Peyer's patch (tissue), 4 donors: ENCODE data around the gene CHAF1B. TPM values are rescaled to one million over a fixed set of nuclear protein-coding genes. Genes with fewer than 3 reads are reported as not detected.

Source experiments
- DNase-seq, 3 donors: peaks; one replicate each; pipeline ENCODE4 v3.0.0-alpha.2; 2017 to 2019
- H3K27ac ChIP-seq, 4 donors: fragments of 200-600 bp; sonication (generic); one replicate each; pipeline ENCODE4 v1.5.1; 2016 to 2019
- H3K27me3 ChIP-seq, 2 donors: fragments of 200-600 bp; sonication (generic); one replicate each; pipeline ENCODE4 v1.5.1; 2019
- H3K36me3 ChIP-seq, 3 donors: fragments of 200-600 bp; sonication (generic); one replicate each; pipeline ENCODE4 v1.5.1; 2016 to 2019
- H3K4me1 ChIP-seq, 4 donors: fragments of 200-600 bp; sonication (generic); one replicate each; pipeline ENCODE4 v1.5.1; 2016 to 2019
- H3K4me3 ChIP-seq, 4 donors: fragments of 200-600 bp; sonication (generic); 1 replicate in 3 of 4; 2 replicates in 1 of 4; pipeline ENCODE4 v1.5.1; 2016 to 2019; ENCODE audit warnings: mild to moderate bottlenecking in 1 of 4
- H3K9me3 ChIP-seq, 4 donors: fragments of 200-600 bp; sonication (generic); one replicate each; pipeline ENCODE4 v1.5.1; 2016 to 2019; ENCODE audit warnings: mild to moderate bottlenecking in 1 of 4
- CTCF ChIP-seq, 6 experiments: fragments of 450-650 bp in 4 of 6; fragments of 200-600 bp in 2 of 6; sonication (generic) in 1 of 6; IDR thresholded peaks; one replicate each; pipeline ENCODE4 v1.5.1; 2017 to 2019; ENCODE audit warnings: antibody characterized with exemption in 6 of 6, mild to moderate bottlenecking in 3 of 6, moderate library complexity in 1 of 6
- POLR2A ChIP-seq, 2 donors: fragments of 450-650 bp; IDR thresholded peaks; one replicate each; pipeline ENCODE4 v1.5.1; 2017; ENCODE audit warnings: antibody characterized with exemption in 2 of 2, mild to moderate bottlenecking in 2 of 2, moderate library complexity in 2 of 2
- total RNA-seq, 4 donors: library from RNA; depleted of rRNA; stranded (reverse); fragments of >200 nt; gene quantifications; one replicate each; pipeline ENCODE4 v1.1.0, GENCODE V29; 2016

Gene CHAF1B
- total RNA-seq, 4 donors from 2014 or later: 0.85 to 11.6 (median 1.3) TPM

- Histone ChIP-seq H3K4me1 (no peaks in the 10 kb centered on the region), H3K4me3 (no peak overlapping the region), H3K9me3 (no peaks in the 10 kb centered on the region), H3K27ac (no peak overlapping the region), H3K27me3 (no peaks in the 10 kb centered on the region), H3K36me3 (peaks cover 0 to 84% (median 0%) of the 10 kb centered on the region in 3 donors)
- TF ChIP-seq POLR2A (IDR thresholded peaks at IDR 0.05) (no peak), CTCF (IDR thresholded peaks at IDR 0.05) (no peak)
- no peak for DNase-seq
These were observed 37.2 kb upstream of the CHAF1B start for GRCh38 chr21:36347962-36348328.

GRCh38 chr21:36349315-36349714 lies 35.9 kb upstream of the CHAF1B start:
- H3K27ac ChIP-seq: no peak overlapping the region
- H3K36me3 ChIP-seq: peaks cover 0 to 76% (median 0%) of the 10 kb centered on the region in 3 donors
- H3K4me3 ChIP-seq: no peak overlapping the region
- DNase-seq: no peak
- no peaks in the 10 kb centered on the region for H3K4me1 ChIP-seq
- no peaks in the 10 kb centered on the region for H3K9me3 ChIP-seq
- TF ChIP-seq CTCF (IDR thresholded peaks at IDR 0.05): no peak
- no peak for TF ChIP-seq POLR2A (IDR thresholded peaks at IDR 0.05)
- H3K27me3 ChIP-seq: no peaks in the 10 kb centered on the region

GRCh38 chr21:36350282-36350910 lies 34.8 kb upstream of the CHAF1B start:
- Histone ChIP-seq H3K9me3 (no peaks in the 10 kb centered on the region), H3K4me1 (no peaks in the 10 kb centered on the region), H3K27ac (no peak overlapping the region), H3K36me3 (peaks cover 0 to 75% (median 0%) of the 10 kb centered on the region in 3 donors), H3K27me3 (no peaks in the 10 kb centered on the region), H3K4me3 (no peak overlapping the region)
- TF ChIP-seq CTCF (IDR thresholded peaks at IDR 0.05) (no peak), POLR2A (IDR thresholded peaks at IDR 0.05) (no peak)
- no peak for DNase-seq

- Histone ChIP-seq H3K4me1 (no peaks in the 10 kb centered on the region), H3K27ac (no peak overlapping the region), H3K4me3 (no peak overlapping the region), H3K27me3 (no peaks in the 10 kb centered on the region), H3K36me3 (peaks cover 0 to 74% (median 0%) of the 10 kb centered on the region in 3 donors), H3K9me3 (no peaks in the 10 kb centered on the region)
- DNase-seq: no peak
- TF ChIP-seq POLR2A (IDR thresholded peaks at IDR 0.05): no peak
- no peak for TF ChIP-seq CTCF (IDR thresholded peaks at IDR 0.05)
These were observed 30.1 kb upstream of the CHAF1B start for GRCh38 chr21:36354918-36355680.

GRCh38 chr21:36355868-36356267 lies 29.3 kb upstream of the CHAF1B start:
- Histone ChIP-seq H3K4me1 (no peaks in the 10 kb centered on the region), H3K36me3 (peaks cover 0 to 78% (median 0%) of the 10 kb centered on the region in 3 donors), H3K9me3 (no peaks in the 10 kb centered on the region), H3K27ac (no peak overlapping the region), H3K4me3 (no peak overlapping the region), H3K27me3 (no peaks in the 10 kb centered on the region)
- TF ChIP-seq POLR2A (IDR thresholded peaks at IDR 0.05) (no peak), CTCF (IDR thresholded peaks at IDR 0.05) (no peak)
- DNase-seq: no peak
